SK-N-SH treated with all-trans-retinoic acid at 6 μM for 48 hours (cell line): Measurements from ENCODE around the gene PTTG1.

Experiments used
- ATAC-seq: fragments of 200-7000 bp; cut with Tn5 transposase; 3 replicates; pipeline ENCODE4 v1.9.1; 2020; ENCODE audit warnings: mild to moderate bottlenecking, moderate library complexity
- ARNTL ChIP-seq: fragments of 450-650 bp; formaldehyde crosslinking; IDR thresholded peaks from 2 replicates; pipeline ENCODE4 v1.5.0; 2020; ENCODE audit warnings: low read depth, mild to moderate bottlenecking, moderate library complexity, borderline replicate concordance
- BACH2 ChIP-seq: fragments of 250-450 bp; sonication (Bioruptor Pico); IDR thresholded peaks from 2 replicates; pipeline ENCODE4 v1.9.0; 2021; ENCODE audit warnings: mild to moderate bottlenecking, borderline replicate concordance
- GLIS3 ChIP-seq: fragments of 250-450 bp; sonication (Bioruptor Pico); IDR thresholded peaks from 2 replicates; pipeline ENCODE4 v1.5.0; 2020; ENCODE audit warnings: mild to moderate bottlenecking, moderate library complexity
- ISL1 ChIP-seq: fragments of 250-450 bp; sonication (Bioruptor Pico); IDR thresholded peaks from 2 replicates; pipeline ENCODE4 v2.1.2; 2022; ENCODE audit warnings: mild to moderate bottlenecking, moderate library complexity
- PPARA ChIP-seq: fragments of 250-450 bp; sonication (Bioruptor Pico); IDR thresholded peaks from 2 replicates; pipeline ENCODE4 v1.5.0; 2020; ENCODE audit warnings: mild to moderate bottlenecking, borderline replicate concordance
- RARB ChIP-seq: fragments of 250-450 bp; sonication (Bioruptor Pico); IDR thresholded peaks from 2 replicates; pipeline ENCODE4 v1.8.0; 2021; ENCODE audit warnings: mild to moderate bottlenecking, moderate library complexity
- SNAI2 ChIP-seq: fragments of 250-450 bp; sonication (Bioruptor Pico); IDR thresholded peaks from 2 replicates; pipeline ENCODE4 v1.5.0; 2020; ENCODE audit warnings: mild to moderate bottlenecking, moderate library complexity
- TCF4 ChIP-seq: fragments of 250-450 bp; sonication (Bioruptor Pico); IDR thresholded peaks from 2 replicates; pipeline ENCODE4 v1.8.0; 2021; ENCODE audit warnings: mild to moderate bottlenecking, moderate library complexity, borderline replicate concordance
- TOX ChIP-seq: fragments of 250-450 bp; sonication (Bioruptor Pico); IDR thresholded peaks from 2 replicates; pipeline ENCODE4 v1.8.0; 2021; ENCODE audit warnings: mild to moderate bottlenecking, moderate library complexity, borderline replicate concordance
- ZC3H10 ChIP-seq: fragments of 250-450 bp; sonication (Bioruptor Pico); IDR thresholded peaks from 2 replicates; pipeline ENCODE4 v1.5.1; 2021; ENCODE audit warnings: mild to moderate bottlenecking, moderate library complexity
- ZFP3 ChIP-seq: fragments of 250-450 bp; sonication (Bioruptor Pico); IDR thresholded peaks from 2 replicates; pipeline ENCODE4 v1.5.0; 2020; ENCODE audit warnings: mild to moderate bottlenecking, moderate library complexity
- ZFP30 ChIP-seq: fragments of 450-650 bp; formaldehyde crosslinking; IDR thresholded peaks from 2 replicates; pipeline ENCODE4 v1.5.0; 2022; ENCODE audit warnings: mild to moderate bottlenecking, moderate library complexity
- ZNF70 ChIP-seq: fragments of 450-650 bp; formaldehyde crosslinking; IDR thresholded peaks from 2 replicates; pipeline ENCODE4 v1.5.0; 2020; ENCODE audit warnings: mild to moderate bottlenecking, moderate library complexity
- ZNF8 ChIP-seq: fragments of 450-650 bp; formaldehyde crosslinking; IDR thresholded peaks from 2 replicates; pipeline ENCODE4 v1.5.0; 2020; ENCODE audit warnings: mild to moderate bottlenecking, moderate library complexity
- TF ChIP-seq, protein P1 (sequence below): fragments of 250-450 bp; sonication (Bioruptor Pico); IDR thresholded peaks from 2 replicates; pipeline ENCODE4 v1.8.0; 2021; ENCODE audit warnings: low read depth, mild to moderate bottlenecking, moderate library complexity, borderline replicate concordance
- TF ChIP-seq, protein P2 (sequence below): fragments of 250-450 bp; sonication (Bioruptor Pico); IDR thresholded peaks from 2 replicates; pipeline ENCODE4 v1.5.0; 2020; ENCODE audit warnings: mild to moderate bottlenecking, moderate library complexity
- TF ChIP-seq, protein P3 (sequence below): fragments of 250-450 bp; sonication (Bioruptor Pico); IDR thresholded peaks from 2 replicates; pipeline ENCODE4 v1.5.1; 2020; ENCODE audit warnings: low read depth, mild to moderate bottlenecking, moderate library complexity
- TF ChIP-seq, protein P4 (sequence below): fragments of 250-450 bp; sonication (Bioruptor Pico); IDR thresholded peaks from 2 replicates; pipeline ENCODE4 v1.8.0; 2020; ENCODE audit warnings: mild to moderate bottlenecking, moderate library complexity, borderline replicate concordance

PTTG1 gene

DNA sequence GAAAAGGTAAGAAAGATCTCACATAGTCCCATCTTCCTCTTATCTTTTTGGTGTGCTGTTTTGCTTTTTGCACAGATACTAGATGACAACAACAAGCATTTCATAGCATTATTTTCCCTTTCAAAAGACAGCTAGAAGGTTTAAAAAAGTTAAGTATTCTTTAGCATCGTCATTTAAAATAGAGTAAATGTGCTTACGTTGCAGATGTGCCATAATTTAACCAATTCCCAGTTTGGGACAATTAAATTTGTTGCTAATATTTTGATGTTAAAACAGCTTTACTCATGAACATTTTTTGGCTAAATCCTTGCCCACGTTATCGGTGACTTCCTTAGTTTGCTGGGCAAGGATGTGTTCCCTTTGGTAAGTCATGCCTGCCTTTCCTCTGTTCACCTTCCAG lies 41.6 kb downstream of the PTTG1 start (continued):
- TF ChIP-seq ZNF70 (CRISPR knock-in tag): no peak
- TF ChIP-seq ARNTL (CRISPR knock-in tag): no peak
- TF ChIP-seq RARB (CRISPR knock-in tag): no peak

DNA sequence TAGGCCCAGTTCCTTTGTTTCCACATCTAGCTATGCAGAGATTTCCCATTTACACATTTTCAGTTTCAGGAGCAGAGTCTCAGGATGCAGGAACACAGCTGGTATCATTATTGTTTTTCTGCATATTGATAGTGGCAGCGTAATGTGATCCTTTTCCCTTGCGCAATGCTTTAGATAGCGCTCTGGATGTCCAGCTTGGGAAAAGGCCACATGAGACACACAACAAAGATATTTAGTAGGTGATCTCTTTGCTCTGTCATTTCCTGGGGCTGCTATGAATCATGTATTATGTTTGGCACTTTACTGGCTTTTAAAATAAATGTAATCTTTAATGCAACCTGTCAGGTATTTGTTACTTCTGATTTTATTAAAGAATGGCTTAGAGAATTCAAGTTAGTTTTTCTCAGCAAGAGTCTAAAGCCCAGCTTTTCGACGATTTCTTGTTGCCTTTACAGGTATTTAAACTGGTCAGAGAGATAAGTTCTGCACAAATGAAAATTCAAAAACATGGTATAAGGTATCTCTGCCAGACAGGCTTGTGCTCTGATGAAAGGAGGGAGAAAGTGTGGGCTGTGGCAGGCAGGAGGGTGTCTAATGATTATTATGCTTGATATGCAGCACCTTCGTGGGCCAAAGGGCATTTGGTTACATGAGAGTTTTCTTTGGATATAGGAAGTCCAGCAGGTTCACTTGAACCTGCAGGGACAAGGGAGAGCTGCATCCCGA lies 42.2 kb downstream of the PTTG1 start:
- peak; percentile 83 for ATAC-seq
- TF ChIP-seq, protein P1, sequence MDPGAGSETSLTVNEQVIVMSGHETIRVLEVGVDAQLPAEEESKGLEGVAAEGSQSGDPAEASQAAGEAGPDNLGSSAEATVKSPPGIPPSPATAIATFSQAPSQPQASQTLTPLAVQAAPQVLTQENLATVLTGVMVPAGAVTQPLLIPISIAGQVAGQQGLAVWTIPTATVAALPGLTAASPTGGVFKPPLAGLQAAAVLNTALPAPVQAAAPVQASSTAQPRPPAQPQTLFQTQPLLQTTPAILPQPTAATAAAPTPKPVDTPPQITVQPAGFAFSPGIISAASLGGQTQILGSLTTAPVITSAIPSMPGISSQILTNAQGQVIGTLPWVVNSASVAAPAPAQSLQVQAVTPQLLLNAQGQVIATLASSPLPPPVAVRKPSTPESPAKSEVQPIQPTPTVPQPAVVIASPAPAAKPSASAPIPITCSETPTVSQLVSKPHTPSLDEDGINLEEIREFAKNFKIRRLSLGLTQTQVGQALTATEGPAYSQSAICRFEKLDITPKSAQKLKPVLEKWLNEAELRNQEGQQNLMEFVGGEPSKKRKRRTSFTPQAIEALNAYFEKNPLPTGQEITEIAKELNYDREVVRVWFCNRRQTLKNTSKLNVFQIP (CRISPR knock-in tag): peak; percentile 64; the same call in 1 of the 2 replicates
- no peak for TF ChIP-seq ZFP3 (CRISPR knock-in tag)

DNA sequence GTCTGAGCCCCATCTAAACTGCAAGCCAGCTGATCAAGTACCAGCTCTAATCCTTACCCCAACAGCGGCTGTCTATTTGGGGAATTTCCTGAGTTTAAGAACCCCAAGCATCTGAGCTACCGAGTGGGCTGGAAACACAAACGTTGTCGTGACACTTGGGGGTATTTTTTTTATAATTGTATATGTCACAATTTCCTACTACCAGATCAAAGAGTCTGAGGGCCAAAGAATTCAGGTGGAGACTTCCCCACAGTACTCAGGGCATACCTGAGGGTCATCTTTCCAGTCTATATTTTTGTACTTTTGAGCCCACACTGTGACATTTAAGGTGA lies 42.8 kb downstream of the PTTG1 start:
- ATAC-seq: no peak; the same call in 2 of the 3 replicates
- TF ChIP-seq, protein P2, sequence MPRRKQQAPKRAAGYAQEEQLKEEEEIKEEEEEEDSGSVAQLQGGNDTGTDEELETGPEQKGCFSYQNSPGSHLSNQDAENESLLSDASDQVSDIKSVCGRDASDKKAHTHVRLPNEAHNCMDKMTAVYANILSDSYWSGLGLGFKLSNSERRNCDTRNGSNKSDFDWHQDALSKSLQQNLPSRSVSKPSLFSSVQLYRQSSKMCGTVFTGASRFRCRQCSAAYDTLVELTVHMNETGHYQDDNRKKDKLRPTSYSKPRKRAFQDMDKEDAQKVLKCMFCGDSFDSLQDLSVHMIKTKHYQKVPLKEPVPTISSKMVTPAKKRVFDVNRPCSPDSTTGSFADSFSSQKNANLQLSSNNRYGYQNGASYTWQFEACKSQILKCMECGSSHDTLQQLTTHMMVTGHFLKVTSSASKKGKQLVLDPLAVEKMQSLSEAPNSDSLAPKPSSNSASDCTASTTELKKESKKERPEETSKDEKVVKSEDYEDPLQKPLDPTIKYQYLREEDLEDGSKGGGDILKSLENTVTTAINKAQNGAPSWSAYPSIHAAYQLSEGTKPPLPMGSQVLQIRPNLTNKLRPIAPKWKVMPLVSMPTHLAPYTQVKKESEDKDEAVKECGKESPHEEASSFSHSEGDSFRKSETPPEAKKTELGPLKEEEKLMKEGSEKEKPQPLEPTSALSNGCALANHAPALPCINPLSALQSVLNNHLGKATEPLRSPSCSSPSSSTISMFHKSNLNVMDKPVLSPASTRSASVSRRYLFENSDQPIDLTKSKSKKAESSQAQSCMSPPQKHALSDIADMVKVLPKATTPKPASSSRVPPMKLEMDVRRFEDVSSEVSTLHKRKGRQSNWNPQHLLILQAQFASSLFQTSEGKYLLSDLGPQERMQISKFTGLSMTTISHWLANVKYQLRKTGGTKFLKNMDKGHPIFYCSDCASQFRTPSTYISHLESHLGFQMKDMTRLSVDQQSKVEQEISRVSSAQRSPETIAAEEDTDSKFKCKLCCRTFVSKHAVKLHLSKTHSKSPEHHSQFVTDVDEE: no peak
- TF ChIP-seq RARB (CRISPR knock-in tag) (no peak), ISL1 (CRISPR knock-in tag) (no peak), ZFP30 (CRISPR knock-in tag) (no peak), SNAI2 (CRISPR knock-in tag) (no peak), TOX (no peak), ZC3H10 (CRISPR knock-in tag) (no peak), ARNTL (CRISPR knock-in tag) (no peak), ZNF8 (CRISPR knock-in tag) (no peak), BACH2 (CRISPR knock-in tag) (no peak), TCF4 (CRISPR knock-in tag) (no peak), ZFP3 (CRISPR knock-in tag) (no peak)
- TF ChIP-seq, protein P3, sequence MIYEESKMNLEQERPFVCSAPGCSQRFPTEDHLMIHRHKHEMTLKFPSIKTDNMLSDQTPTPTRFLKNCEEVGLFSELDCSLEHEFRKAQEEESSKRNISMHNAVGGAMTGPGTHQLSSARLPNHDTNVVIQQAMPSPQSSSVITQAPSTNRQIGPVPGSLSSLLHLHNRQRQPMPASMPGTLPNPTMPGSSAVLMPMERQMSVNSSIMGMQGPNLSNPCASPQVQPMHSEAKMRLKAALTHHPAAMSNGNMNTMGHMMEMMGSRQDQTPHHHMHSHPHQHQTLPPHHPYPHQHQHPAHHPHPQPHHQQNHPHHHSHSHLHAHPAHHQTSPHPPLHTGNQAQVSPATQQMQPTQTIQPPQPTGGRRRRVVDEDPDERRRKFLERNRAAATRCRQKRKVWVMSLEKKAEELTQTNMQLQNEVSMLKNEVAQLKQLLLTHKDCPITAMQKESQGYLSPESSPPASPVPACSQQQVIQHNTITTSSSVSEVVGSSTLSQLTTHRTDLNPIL (CRISPR knock-in tag): no peak
- TF ChIP-seq, protein P4, sequence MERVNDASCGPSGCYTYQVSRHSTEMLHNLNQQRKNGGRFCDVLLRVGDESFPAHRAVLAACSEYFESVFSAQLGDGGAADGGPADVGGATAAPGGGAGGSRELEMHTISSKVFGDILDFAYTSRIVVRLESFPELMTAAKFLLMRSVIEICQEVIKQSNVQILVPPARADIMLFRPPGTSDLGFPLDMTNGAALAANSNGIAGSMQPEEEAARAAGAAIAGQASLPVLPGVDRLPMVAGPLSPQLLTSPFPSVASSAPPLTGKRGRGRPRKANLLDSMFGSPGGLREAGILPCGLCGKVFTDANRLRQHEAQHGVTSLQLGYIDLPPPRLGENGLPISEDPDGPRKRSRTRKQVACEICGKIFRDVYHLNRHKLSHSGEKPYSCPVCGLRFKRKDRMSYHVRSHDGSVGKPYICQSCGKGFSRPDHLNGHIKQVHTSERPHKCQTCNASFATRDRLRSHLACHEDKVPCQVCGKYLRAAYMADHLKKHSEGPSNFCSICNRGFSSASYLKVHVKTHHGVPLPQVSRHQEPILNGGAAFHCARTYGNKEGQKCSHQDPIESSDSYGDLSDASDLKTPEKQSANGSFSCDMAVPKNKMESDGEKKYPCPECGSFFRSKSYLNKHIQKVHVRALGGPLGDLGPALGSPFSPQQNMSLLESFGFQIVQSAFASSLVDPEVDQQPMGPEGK (CRISPR knock-in tag): no peak
- TF ChIP-seq, protein P1 (CRISPR knock-in tag): no peak

DNA sequence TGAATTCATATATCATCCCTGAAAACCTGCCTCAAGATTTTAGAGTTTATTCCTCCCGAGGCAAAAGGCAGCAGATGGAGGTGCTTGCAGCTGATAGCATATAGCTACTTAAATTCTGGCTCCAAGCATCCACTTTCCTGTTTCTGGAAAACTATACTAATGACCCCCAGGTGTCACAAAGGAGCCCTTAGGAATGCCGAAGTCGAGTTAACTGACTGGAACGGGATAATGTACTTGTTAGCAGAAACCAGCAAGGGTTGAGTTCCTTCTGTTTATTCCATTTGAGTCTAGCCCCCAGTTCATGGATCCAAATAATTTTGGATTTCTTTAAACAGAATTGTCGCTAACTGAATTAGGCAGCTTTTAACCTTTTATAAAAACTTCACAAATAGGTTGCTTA lies 44.5 kb downstream of the PTTG1 start:
- no peak for ATAC-seq
- TF ChIP-seq ZNF70 (CRISPR knock-in tag) (no peak), GLIS3 (CRISPR knock-in tag) (no peak), PPARA (CRISPR knock-in tag) (no peak), BACH2 (CRISPR knock-in tag) (no peak)
- TF ChIP-seq, protein P4 (CRISPR knock-in tag): no peak
- TF ChIP-seq, protein P1 (CRISPR knock-in tag): no peak
